ENCODE results near the gene CPS1.

Gene CPS1

GRCh38 chr2:210556329-210556980 lies at the start of gene CPS1:
TSS of gene CPS1 (plus strand) at chr2:210556599. CDS start at chr2:210556734, 135 bp downstream.
- DNase-seq: no peak

GRCh38 chr2:210515911-210516310 lies 40.5 kb upstream of the CPS1 start:
- DNase-seq: no peak

GRCh38 chr2:210517264-210517663 lies 39.1 kb upstream of the CPS1 start:
- no peak for DNase-seq

GRCh38 chr2:210519594-210519993 lies 36.8 kb upstream of the CPS1 start:
- DNase-seq: no peak

- no peak for DNase-seq
Measured at GRCh38 chr2:210522399-210522798, 34.0 kb upstream of the CPS1 start.

- DNase-seq: no peak
Measured at GRCh38 chr2:210523650-210524289, 32.6 kb upstream of the CPS1 start.

- no peak for DNase-seq
Measured at GRCh38 chr2:210524533-210524932, 31.9 kb upstream of the CPS1 start.

- no peak for DNase-seq
Measured at GRCh38 chr2:210527286-210527685, 29.1 kb upstream of the CPS1 start.

GRCh38 chr2:210528716-210529115 lies 27.7 kb upstream of the CPS1 start:
- DNase-seq: no peak

- no peak for DNase-seq
Measured at GRCh38 chr2:210531050-210531449, 25.3 kb upstream of the CPS1 start.

- DNase-seq: no peak
Measured at GRCh38 chr2:210531482-210531881, 24.9 kb upstream of the CPS1 start.

GRCh38 chr2:210533389-210533788 lies 23.0 kb upstream of the CPS1 start:
- no peak for DNase-seq

GRCh38 chr2:210534879-210535278 lies 21.5 kb upstream of the CPS1 start:
- no peak for DNase-seq

- DNase-seq: no peak
Measured at GRCh38 chr2:210536973-210537650, 19.3 kb upstream of the CPS1 start.

- no peak for DNase-seq
Measured at GRCh38 chr2:210539035-210539434, 17.4 kb upstream of the CPS1 start.

GRCh38 chr2:210539578-210540416 lies 16.6 kb upstream of the CPS1 start:
- no peak for DNase-seq

GRCh38 chr2:210540471-210540870 lies 15.9 kb upstream of the CPS1 start:
- DNase-seq: no peak

GRCh38 chr2:210540900-210541289 lies 15.5 kb upstream of the CPS1 start:
- no peak for DNase-seq

GRCh38 chr2:210541290-210541902 lies 15.0 kb upstream of the CPS1 start:
- DNase-seq: no peak

GRCh38 chr2:210544007-210544590 lies 12.3 kb upstream of the CPS1 start:
- no peak for DNase-seq

- DNase-seq: no peak
Measured at GRCh38 chr2:210544831-210545230, 11.6 kb upstream of the CPS1 start.

GRCh38 chr2:210546424-210547208 lies 9.8 kb upstream of the CPS1 start:
- no peak for DNase-seq
